Thymus (tissue), 11 donors: ENCODE data around the gene ACTG1. TPM values are rescaled to one million over a fixed set of nuclear protein-coding genes. Genes with fewer than 3 reads are reported as not detected.

ENCODE experiments used
- DNase-seq, 9 donors: peaks; one replicate each; pipeline ENCODE4 v3.0.0-alpha.2; 2013; ENCODE audit warnings: low spot score in 9 of 9, low read depth in 6 of 9, missing footprints in 1 of 9
- H3K27ac ChIP-seq, 2 donors: one replicate each; pipeline ENCODE4 v1.5.1; 2013; ENCODE audit warnings: control low read depth in 1 of 2, low read depth in 1 of 2, low read length in 1 of 2, mild to moderate bottlenecking in 1 of 2, moderate library complexity in 1 of 2
- H3K27me3 ChIP-seq, 2 donors: one replicate each; pipeline ENCODE4 v1.5.1; 2013; ENCODE audit warnings: low read length in 1 of 2; ENCODE audit not compliant: control insufficient read depth in 2 of 2, insufficient read depth in 1 of 2
- H3K36me3 ChIP-seq, 2 donors: one replicate each; pipeline ENCODE4 v1.5.1; 2013; ENCODE audit warnings: low read length in 1 of 2, mild to moderate bottlenecking in 1 of 2, moderate library complexity in 1 of 2; ENCODE audit not compliant: control insufficient read depth in 2 of 2, insufficient read depth in 2 of 2
- H3K4me1 ChIP-seq, 2 donors: one replicate each; pipeline ENCODE4 v1.5.1; 2013; ENCODE audit warnings: low read length in 2 of 2; ENCODE audit not compliant: control insufficient read depth in 2 of 2, insufficient read depth in 2 of 2
- H3K4me3 ChIP-seq, 2 donors: one replicate each; pipeline ENCODE4 v1.5.1; 2013; ENCODE audit warnings: low read length in 2 of 2, control low read depth in 1 of 2, mild to moderate bottlenecking in 1 of 2
- H3K9me3 ChIP-seq, 2 donors: one replicate each; pipeline ENCODE4 v1.5.1; 2013; ENCODE audit warnings: low read length in 1 of 2, mild to moderate bottlenecking in 1 of 2; ENCODE audit not compliant: control insufficient read depth in 2 of 2, insufficient read depth in 1 of 2
- WGBS: extraction: QIAGEN DNeasy Blood & Tissue Kit; methylation state at CpG from one replicate; pipeline ENCODE4 v1.1.7; 2013; 5-methylcytosine and 5-hydroxymethylcytosine counted together
- polyA plus RNA-seq: library from polyadenylated mRNA; stranded (reverse); fragments of 200-250 nt; gene quantifications from one replicate; pipeline ENCODE4 v1.2.3, GENCODE V29; 2013
- total RNA-seq: library from RNA; stranded (reverse); fragments of 120-200 nt; gene quantifications from one replicate; pipeline ENCODE4 v1.2.4, GENCODE V29; 2013
- donor health status: healthy.

ACTG1 gene
- total and polyA plus RNA-seq, 2 donors, result 1,837 to 2,739 TPM

GRCh38 chr17:81517009-81517338, 4.4 kb upstream of the ACTG1 start:
- Histone ChIP-seq H3K27me3 (peaks cover 28 to 77% of the 10 kb centered on the region in 2 donors), H3K4me3 (no peak overlapping the region), H3K9me3 (peaks cover 0 to 11% of the 10 kb centered on the region in 2 donors), H3K36me3 (peaks cover 1 to 4% of the 10 kb centered on the region in 2 donors), H3K27ac (peak overlapping the region in 1 of 2 donors; percentile 5), H3K4me1 (peaks cover 9 to 45% of the 10 kb centered on the region in 2 donors)
- 98% methylated on average over 9 of the region's 9 CpGs for WGBS
- no peak for DNase-seq

- Histone ChIP-seq H3K4me3 (no peak overlapping the region), H3K27me3 (peaks cover 28 to 71% of the 10 kb centered on the region in 2 donors), H3K36me3 (peaks cover 6 to 9% of the 10 kb centered on the region in 2 donors), H3K27ac (peak overlapping the region in 1 of 2 donors; percentile 31), H3K9me3 (peaks cover 0 to 11% of the 10 kb centered on the region in 2 donors), H3K4me1 (peaks cover 9 to 45% of the 10 kb centered on the region in 2 donors)
- DNase-seq, result no peak
- 96% methylated on average over 4 of the region's 4 CpGs for WGBS
These were observed 3.8 kb upstream of the ACTG1 start for GRCh38 chr17:81516439-81516838.

GRCh38 chr17:81515530-81516041, 3.0 kb upstream of the ACTG1 start:
- DNase-seq, result no peak
- Histone ChIP-seq H3K27ac (peak overlapping the region; percentile 74 to 99), H3K9me3 (peaks cover 0 to 11% of the 10 kb centered on the region in 2 donors), H3K4me3 (peak overlapping the region; percentile 58 to 99), H3K27me3 (peaks cover 28 to 63% of the 10 kb centered on the region in 2 donors), H3K36me3 (peaks cover 15 to 18% of the 10 kb centered on the region in 2 donors), H3K4me1 (peaks cover 9 to 48% of the 10 kb centered on the region in 2 donors)
- WGBS, result 82% methylated on average over 19 of the region's 19 CpGs

GRCh38 chr17:81514739-81515529, 2.3 kb upstream of the ACTG1 start:
- DNase-seq, result peak in 3 of 9 donors; percentile 44 to 64 (median 58)
- 1% methylated on average over 82 of the region's 82 CpGs for WGBS
- H3K4me1 ChIP-seq, result peaks cover 12 to 49% of the 10 kb centered on the region in 2 donors

GRCh38 chr17:81514489-81514738, 1.8 kb upstream of the ACTG1 start:
- under 1% methylated on average over 34 of the region's 34 CpGs for WGBS
- H3K27ac ChIP-seq, result peak overlapping the region; percentile 95 to 99
- H3K9me3 ChIP-seq, result peaks cover 0 to 11% of the 10 kb centered on the region in 2 donors
- H3K27me3 ChIP-seq, result peaks cover 16 to 51% of the 10 kb centered on the region in 2 donors
- H3K4me3 ChIP-seq, result peak overlapping the region; percentile 60 to 99
- peak in 1 of 9 donors; percentile 67 for DNase-seq
- H3K4me1 ChIP-seq, result peaks cover 15 to 48% of the 10 kb centered on the region in 2 donors
- H3K36me3 ChIP-seq, result peaks cover 27 to 29% of the 10 kb centered on the region in 2 donors

More at GRCh38 chr17:81514739-81515529, 2.3 kb upstream of the ACTG1 start:
- peak overlapping the region; percentile 60 to 99 for H3K4me3 ChIP-seq
- peaks cover 0 to 11% of the 10 kb centered on the region in 2 donors for H3K9me3 ChIP-seq
- peaks cover 21 to 56% of the 10 kb centered on the region in 2 donors for H3K27me3 ChIP-seq
- H3K27ac ChIP-seq, result peak overlapping the region; percentile 74 to 99
- peaks cover 21 to 24% of the 10 kb centered on the region in 2 donors for H3K36me3 ChIP-seq

GRCh38 chr17:81513753-81514488, 1.3 kb upstream of the ACTG1 start:
- Histone ChIP-seq H3K4me1 (peaks cover 16 to 52% of the 10 kb centered on the region in 2 donors), H3K27ac (peak overlapping the region; percentile 95 to 99), H3K4me3 (peak overlapping the region; percentile 60 to 99), H3K9me3 (peaks cover 0 to 11% of the 10 kb centered on the region in 2 donors), H3K36me3 (peaks cover 32 to 34% of the 10 kb centered on the region in 2 donors), H3K27me3 (peaks cover 12 to 46% of the 10 kb centered on the region in 2 donors)
- DNase-seq, result peak in 2 of 9 donors; percentile 45 to 68
- 1% methylated on average over 64 of the region's 64 CpGs for WGBS

- Histone ChIP-seq H3K27ac (peak overlapping the region; percentile 95 to 99), H3K27me3 (peaks cover 8 to 41% of the 10 kb centered on the region in 2 donors), H3K4me1 (peaks cover 12 to 52% of the 10 kb centered on the region in 2 donors), H3K36me3 (peaks cover 37% of the 10 kb centered on the region in 2 donors), H3K4me3 (peak overlapping the region; percentile 60 to 99), H3K9me3 (peaks cover 0 to 7% of the 10 kb centered on the region in 2 donors)
- under 1% methylated on average over 23 of the region's 23 CpGs for WGBS
- peak in 4 of 9 donors; percentile 44 to 78 (median 62) for DNase-seq
These were observed 763 bp upstream of the ACTG1 start for GRCh38 chr17:81513372-81513752.

- peaks cover 37% of the 10 kb centered on the region in 2 donors for H3K36me3 ChIP-seq
- H3K27me3 ChIP-seq, result peaks cover 0 to 27% of the 10 kb centered on the region in 2 donors
- H3K27ac ChIP-seq, result peak overlapping the region; percentile 89 to 99
- H3K9me3 ChIP-seq, result peaks cover 0 to 7% of the 10 kb centered on the region in 2 donors
- H3K4me3 ChIP-seq, result peak overlapping the region; percentile 99 to 100
- peak in 1 of 9 donors; percentile 35 for DNase-seq
- H3K4me1 ChIP-seq, result peaks cover 12 to 51% of the 10 kb centered on the region in 2 donors
- WGBS, result under 1% methylated on average over 62 of the region's 62 CpGs
These were observed 616 bp downstream of the ACTG1 start for GRCh38 chr17:81511804-81512561.
